HG03460 (cell line): ENCODE data around the gene TRAM2.
A peak's percentile ranks its signal among the peaks of the same experiment; 100 is the strongest.

ENCODE experiments used
- ATAC-seq: cut with Tn5 transposase; IDR thresholded peaks from one replicate; pipeline ENCODE4 v1.9.1; 2021; ENCODE audit not compliant: unreplicated experiment

TRAM2 gene

GRCh38 chr6:52571099-52571755, 5.6 kb downstream of the TRAM2 start:
- no peak for ATAC-seq

- no peak for ATAC-seq
These were observed 6.6 kb downstream of the TRAM2 start for GRCh38 chr6:52570291-52570700.

- ATAC-seq, result no peak
These were observed 8.5 kb downstream of the TRAM2 start for GRCh38 chr6:52568320-52568719.

- no peak for ATAC-seq
These were observed 10.0 kb downstream of the TRAM2 start for GRCh38 chr6:52566853-52567279.

- peak; percentile 61 for ATAC-seq
These were observed 10.7 kb downstream of the TRAM2 start for GRCh38 chr6:52566201-52566600.

GRCh38 chr6:52564856-52565255, 12.0 kb downstream of the TRAM2 start:
- no peak for ATAC-seq

- no peak for ATAC-seq
These were observed 13.9 kb downstream of the TRAM2 start for GRCh38 chr6:52562911-52563310.

GRCh38 chr6:52560462-52560861, 16.4 kb downstream of the TRAM2 start:
- no peak for ATAC-seq

GRCh38 chr6:52558266-52559000, 18.4 kb downstream of the TRAM2 start:
- no peak for ATAC-seq

GRCh38 chr6:52557389-52558265, 19.2 kb downstream of the TRAM2 start:
- ATAC-seq, result no peak

- ATAC-seq, result no peak
These were observed 21.2 kb downstream of the TRAM2 start for GRCh38 chr6:52555518-52556233.

GRCh38 chr6:52554684-52555280, 22.1 kb downstream of the TRAM2 start:
- ATAC-seq, result no peak

GRCh38 chr6:52553719-52554118, 23.1 kb downstream of the TRAM2 start:
- ATAC-seq, result no peak

GRCh38 chr6:52553158-52553557, 23.7 kb downstream of the TRAM2 start:
- no peak for ATAC-seq

GRCh38 chr6:52552278-52552643, 24.6 kb downstream of the TRAM2 start:
- ATAC-seq, result peak; percentile 92

- no peak for ATAC-seq
These were observed 25.2 kb downstream of the TRAM2 start for GRCh38 chr6:52551483-52552277.

- ATAC-seq, result no peak
These were observed 26.0 kb downstream of the TRAM2 start for GRCh38 chr6:52550870-52551269.

- no peak for ATAC-seq
These were observed 26.8 kb downstream of the TRAM2 start for GRCh38 chr6:52550014-52550575.

- ATAC-seq, result no peak
These were observed 27.4 kb downstream of the TRAM2 start for GRCh38 chr6:52549428-52549827.

GRCh38 chr6:52548999-52549398, 27.9 kb downstream of the TRAM2 start:
- no peak for ATAC-seq
